H1 (cell line): Measurements from ENCODE around the gene KMT5B. TPM values are rescaled to one million over a fixed set of nuclear protein-coding genes. Genes with fewer than 3 reads are reported as not detected.

ENCODE experiments used
- ATF2 ChIP-seq: IDR thresholded peaks from 2 replicates; pipeline ENCODE4 v1.6.1; 2012; ENCODE audit warnings: low read length, inconsistent platforms
- CREB1 ChIP-seq: IDR thresholded peaks from 2 replicates; pipeline ENCODE4 v1.6.1; 2012; ENCODE audit warnings: inconsistent platforms
- CTBP2 ChIP-seq: IDR thresholded peaks from 2 replicates; pipeline ENCODE4 v1.7.0; 2011; ENCODE audit warnings: borderline replicate concordance, mild to moderate bottlenecking, moderate library complexity, mixed read lengths, low read length; ENCODE audit not compliant: insufficient read depth, insufficient read length
- GTF2F1 ChIP-seq: IDR thresholded peaks from 2 replicates; pipeline ENCODE4 v1.6.1; 2012; ENCODE audit warnings: low read depth, low read length, improper control_type of control experiment, borderline replicate concordance
- HDAC2 ChIP-seq, 2 experiments: fragments of 300-600 bp in 1 of 2; sonication (generic) in 1 of 2; IDR thresholded peaks; 2 replicates each; pipeline ENCODE4 v1.6.1; 2011 to 2012; ENCODE audit warnings: low read depth in 2 of 2, low read length in 2 of 2, mild to moderate bottlenecking in 2 of 2, moderate library complexity in 2 of 2, borderline replicate concordance in 1 of 2, inconsistent platforms in 1 of 2
- KDM1A ChIP-seq: fragments of 200-600, 300-600 bp; sonication (generic); IDR thresholded peaks from 2 replicates; pipeline ENCODE4 v1.7.1; 2016; ENCODE audit warnings: mild to moderate bottlenecking, low read length, borderline replicate concordance
- KDM4A ChIP-seq: IDR thresholded peaks from one replicate; pipeline ENCODE4 v1.7.1; 2012; ENCODE audit warnings: low read depth, mild to moderate bottlenecking, moderate library complexity, low read length, inconsistent platforms; ENCODE audit not compliant: severe bottlenecking
- MAX ChIP-seq: IDR thresholded peaks from 2 replicates; pipeline ENCODE4 v1.6.1; 2012; ENCODE audit warnings: inconsistent platforms
- POLR2A ChIP-seq, 2 experiments: IDR thresholded peaks; 1 replicate in 1 of 2; 2 replicates in 1 of 2; pipeline ENCODE4 v1.6.1; 2011; ENCODE audit warnings: low read depth in 2 of 2, low read length in 2 of 2, mild to moderate bottlenecking in 2 of 2; ENCODE audit errors: control extremely low read depth in 1 of 2
- POU5F1 ChIP-seq: IDR thresholded peaks from 2 replicates; pipeline ENCODE4 v1.6.1; 2011; ENCODE audit warnings: low read depth, mild to moderate bottlenecking, low read length, moderate library complexity
- polyA plus RNA-seq, 7 experiments: library from polyadenylated mRNA; depleted of rRNA in 3 of 7; stranded (reverse) in 5 of 7; unstranded in 2 of 7; fragments of >200 nt in 5 of 7; fragments of 200-250 nt in 2 of 7; gene quantifications; 1 replicate in 5 of 7; 2 replicates in 1 of 7; 4 replicates in 1 of 7; pipeline versions ENCODE4 v1.2.1 to v1.2.3, GENCODE V29; 2011 to 2013; ENCODE audit warnings: missing spikeins in 2 of 7, mixed read lengths in 2 of 7
- total RNA-seq: library from RNA; stranded (reverse); fragmentation: NEBNext Ultra II Directional; extraction: Animal tissue kit (Norgen Biotek cat#: 25700); gene quantifications from 2 replicates; pipeline ENCODE4 v1.2.1, GENCODE V29; 2021

Gene KMT5B
- total and polyA plus RNA-seq, 2 of the 8 experiments (the other 6 are each of a cell fraction or from before 2014, with no cell fraction given) = 11.0 to 40.8 TPM

- peak; percentile 41 to 51; a peak in 1 of 3 replicates for TF ChIP-seq POLR2A (IDR thresholded peaks at IDR 0.05; ENCODE audit: control extremely low read depth in 1 of 2, low read depth in 2 of 2, low read length in 2 of 2)
- no peak for TF ChIP-seq CREB1
- TF ChIP-seq GTF2F1 = no peak
- no peak for TF ChIP-seq KDM1A
- TF ChIP-seq ATF2 = no peak
- TF ChIP-seq CTBP2 = no peak
- TF ChIP-seq POU5F1 = no peak
- TF ChIP-seq MAX = peak; percentile 58
- TF ChIP-seq HDAC2 (IDR thresholded peaks at IDR 0.05; ENCODE audit: borderline replicate concordance in 1 of 2, low read depth in 2 of 2, low read length in 2 of 2) = no peak
- peak; percentile 30 for TF ChIP-seq KDM4A
Measured at GRCh38 chr11:68212421-68213134, 518 bp downstream of the KMT5B start (continued).
